ENCODE measurements around the gene IL36A. TPM values are rescaled to one million over a fixed set of nuclear protein-coding genes. Genes with fewer than 3 reads are reported as not detected.

Gene IL36A
- total RNA-seq, 4 donors from 2014 or later, result not detected

DNA sequence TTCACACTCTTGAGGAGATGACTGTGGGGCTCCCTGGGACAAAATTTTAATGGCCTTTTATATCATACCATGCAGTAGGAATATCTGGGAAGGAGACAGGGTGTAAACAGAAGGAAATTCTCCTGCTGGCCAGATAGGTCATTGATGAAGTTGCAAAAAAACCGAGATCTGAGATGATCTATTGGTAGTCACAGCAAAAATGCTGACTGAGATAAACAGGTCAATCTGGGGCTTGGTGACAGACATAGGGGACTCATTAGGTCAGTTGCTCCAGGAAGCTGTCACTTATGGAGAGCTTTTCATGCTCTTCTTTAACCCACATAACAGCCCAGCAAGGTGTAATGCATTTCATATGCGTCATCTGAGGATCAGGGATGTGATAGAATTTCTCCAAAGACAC lies 2.6 kb upstream of the IL36A start:
- TF ChIP-seq, protein P1, sequence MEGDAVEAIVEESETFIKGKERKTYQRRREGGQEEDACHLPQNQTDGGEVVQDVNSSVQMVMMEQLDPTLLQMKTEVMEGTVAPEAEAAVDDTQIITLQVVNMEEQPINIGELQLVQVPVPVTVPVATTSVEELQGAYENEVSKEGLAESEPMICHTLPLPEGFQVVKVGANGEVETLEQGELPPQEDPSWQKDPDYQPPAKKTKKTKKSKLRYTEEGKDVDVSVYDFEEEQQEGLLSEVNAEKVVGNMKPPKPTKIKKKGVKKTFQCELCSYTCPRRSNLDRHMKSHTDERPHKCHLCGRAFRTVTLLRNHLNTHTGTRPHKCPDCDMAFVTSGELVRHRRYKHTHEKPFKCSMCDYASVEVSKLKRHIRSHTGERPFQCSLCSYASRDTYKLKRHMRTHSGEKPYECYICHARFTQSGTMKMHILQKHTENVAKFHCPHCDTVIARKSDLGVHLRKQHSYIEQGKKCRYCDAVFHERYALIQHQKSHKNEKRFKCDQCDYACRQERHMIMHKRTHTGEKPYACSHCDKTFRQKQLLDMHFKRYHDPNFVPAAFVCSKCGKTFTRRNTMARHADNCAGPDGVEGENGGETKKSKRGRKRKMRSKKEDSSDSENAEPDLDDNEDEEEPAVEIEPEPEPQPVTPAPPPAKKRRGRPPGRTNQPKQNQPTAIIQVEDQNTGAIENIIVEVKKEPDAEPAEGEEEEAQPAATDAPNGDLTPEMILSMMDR (IDR thresholded peaks at IDR 0.05; ENCODE audit: low read depth), result no peak

DNA sequence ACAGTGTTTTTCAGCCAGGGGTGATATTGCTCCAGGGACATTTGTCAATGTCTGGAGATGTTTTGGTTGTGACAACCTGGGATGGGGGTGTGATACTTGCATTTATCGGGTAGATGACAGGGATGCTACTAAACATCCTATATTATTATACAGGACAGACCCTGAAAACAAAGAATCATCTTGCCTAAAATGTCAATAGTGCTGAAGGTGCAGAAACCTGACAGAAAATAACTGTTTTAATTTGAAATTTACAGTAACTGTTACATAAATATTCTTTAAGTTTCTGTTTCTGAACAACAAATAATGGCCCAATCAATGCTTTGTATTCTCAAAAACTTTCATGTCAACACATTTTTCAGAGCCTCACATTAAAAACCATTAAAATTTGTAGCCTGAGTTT lies 2.0 kb downstream of the IL36A start:
- TF ChIP-seq, protein P1 (IDR thresholded peaks at IDR 0.05; ENCODE audit: low read depth), result no peak

DNA sequence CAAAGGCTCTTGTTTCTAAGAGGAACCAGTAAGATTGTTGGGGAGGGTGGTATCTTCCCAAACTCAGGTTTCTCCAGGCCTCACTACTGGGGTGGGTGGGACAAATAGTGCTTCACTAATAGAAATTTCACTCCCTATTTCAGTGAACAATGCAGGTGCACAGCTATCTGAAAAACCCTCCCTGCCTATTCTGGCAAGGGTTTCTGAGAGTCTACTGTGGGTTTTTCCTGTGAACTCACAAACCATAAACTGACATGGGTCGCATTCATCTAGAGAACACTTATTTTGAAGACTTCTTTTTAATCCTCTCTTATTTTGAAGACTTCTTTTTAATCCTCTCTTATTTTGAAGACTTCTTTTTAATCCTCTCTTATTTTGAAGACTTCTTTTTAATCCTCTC lies 4.4 kb downstream of the IL36A start:
- TF ChIP-seq, protein P1 (IDR thresholded peaks at IDR 0.05; ENCODE audit: low read depth), result no peak

DNA sequence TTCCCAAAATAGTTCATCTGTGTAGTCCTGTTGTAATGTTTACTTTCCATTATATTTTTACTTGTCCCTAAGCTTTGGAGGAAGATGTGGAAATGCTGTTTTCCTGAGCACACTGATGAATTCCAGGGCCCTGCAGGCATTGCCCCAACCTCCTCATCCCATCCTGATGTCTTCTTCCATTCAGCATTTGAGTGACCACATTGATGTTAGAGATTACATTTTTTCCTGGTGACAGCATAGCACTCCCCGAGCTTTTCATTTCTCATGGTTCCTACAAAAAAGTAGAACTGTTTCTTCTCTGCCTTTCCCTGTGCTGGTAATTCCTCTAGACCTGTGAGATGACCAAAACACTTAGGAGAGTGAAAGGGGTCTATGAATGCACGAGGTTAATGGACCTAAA lies 4.8 kb downstream of the IL36A start:
- TF ChIP-seq, protein P1 (IDR thresholded peaks at IDR 0.05; ENCODE audit: low read depth), result no peak

DNA sequence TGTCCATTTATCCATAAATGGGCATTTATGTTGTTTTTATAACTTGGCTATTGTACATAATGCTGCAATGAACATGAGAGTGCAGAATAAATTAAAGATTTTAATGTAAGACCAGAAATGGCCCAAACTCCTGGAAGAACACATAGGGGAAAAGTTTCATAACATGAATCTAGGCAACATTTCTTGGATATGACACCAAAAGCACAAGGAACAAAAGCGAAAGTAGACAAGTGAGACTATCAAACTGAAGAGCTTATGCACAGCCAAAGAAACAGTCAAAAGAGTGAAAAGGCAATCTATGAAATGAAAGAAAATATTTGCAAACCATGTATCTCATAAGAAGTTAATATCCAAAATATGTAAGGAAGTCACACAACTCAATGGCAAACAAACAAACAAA lies 5.8 kb downstream of the IL36A start:
- TF ChIP-seq, protein P1 (IDR thresholded peaks at IDR 0.05; ENCODE audit: low read depth), result no peak

DNA sequence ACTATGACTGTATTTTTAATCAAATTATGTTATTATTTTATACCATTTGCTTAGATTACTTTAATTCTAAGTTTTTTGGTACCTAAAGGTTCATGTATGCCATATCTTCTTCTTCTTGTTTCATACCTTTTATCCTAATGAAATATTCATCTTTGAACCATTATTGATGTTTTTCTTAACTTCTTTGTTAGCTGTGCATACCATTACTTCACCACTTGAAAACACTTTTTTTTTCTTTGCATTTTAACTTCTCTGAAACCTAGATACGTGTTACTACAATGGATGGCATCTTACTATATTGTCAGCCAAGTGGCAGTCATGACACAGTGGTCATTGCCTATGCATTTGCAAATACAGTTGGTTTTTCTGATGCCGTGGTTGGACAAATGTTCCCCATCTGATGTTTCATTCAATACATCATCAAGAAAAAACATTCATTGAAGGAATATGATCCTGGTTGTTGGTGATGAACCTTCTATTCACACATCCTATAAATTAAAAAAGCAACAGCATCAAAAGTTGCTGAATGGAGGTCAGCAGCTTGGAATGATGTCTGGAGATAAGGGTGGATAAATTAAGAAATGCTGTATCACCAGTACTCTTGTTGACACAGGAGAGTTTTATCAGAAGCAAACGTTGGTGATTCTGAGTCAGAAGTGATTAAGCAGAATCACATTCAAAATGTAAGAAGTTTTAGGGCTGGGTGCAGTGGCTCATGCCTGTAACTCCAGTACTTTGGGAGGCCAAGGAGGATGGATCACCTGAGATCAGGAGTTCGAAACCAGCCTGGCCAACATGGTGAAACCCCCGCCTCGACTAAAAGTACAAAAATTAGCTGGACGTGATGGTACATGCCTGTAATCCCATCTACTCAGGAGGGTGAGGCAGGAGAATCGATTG lies 7.4 kb downstream of the IL36A start:
- TF ChIP-seq, protein P1 (IDR thresholded peaks at IDR 0.05; ENCODE audit: low read depth), result no peak

DNA sequence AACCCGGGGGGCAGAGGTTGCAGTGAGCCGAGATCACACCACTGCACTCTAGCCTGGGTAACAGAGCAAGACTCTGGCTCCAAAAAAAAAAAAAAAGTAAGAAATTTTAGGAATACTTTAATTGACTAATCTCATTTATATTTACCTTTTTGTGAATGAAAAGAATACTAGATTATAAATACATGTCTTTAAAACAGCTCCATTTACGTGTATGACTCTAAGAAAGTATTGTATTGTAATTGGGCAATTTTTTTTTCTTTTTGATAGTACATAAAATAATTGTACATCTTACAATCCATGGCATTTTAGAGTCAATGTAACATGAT lies 8.0 kb downstream of the IL36A start:
- TF ChIP-seq, protein P1 (IDR thresholded peaks at IDR 0.05; ENCODE audit: low read depth), result no peak
